NT2/D1 (cell line): ENCODE results near the gene STK11.

ENCODE experiments used
- SUZ12 ChIP-seq: IDR thresholded peaks from 2 replicates; pipeline ENCODE4 v1.6.1; 2011; ENCODE audit not compliant: insufficient read length, insufficient read depth; ENCODE audit errors: extremely low read depth
- YY1 ChIP-seq: IDR thresholded peaks from 2 replicates; pipeline ENCODE4 v1.6.1; 2011; ENCODE audit not compliant: insufficient read length, insufficient read depth
- ZNF274 ChIP-seq: IDR thresholded peaks from 2 replicates; pipeline ENCODE4 v1.6.1; 2011; ENCODE audit warnings: mild to moderate bottlenecking, low read depth, low read length

DNA sequence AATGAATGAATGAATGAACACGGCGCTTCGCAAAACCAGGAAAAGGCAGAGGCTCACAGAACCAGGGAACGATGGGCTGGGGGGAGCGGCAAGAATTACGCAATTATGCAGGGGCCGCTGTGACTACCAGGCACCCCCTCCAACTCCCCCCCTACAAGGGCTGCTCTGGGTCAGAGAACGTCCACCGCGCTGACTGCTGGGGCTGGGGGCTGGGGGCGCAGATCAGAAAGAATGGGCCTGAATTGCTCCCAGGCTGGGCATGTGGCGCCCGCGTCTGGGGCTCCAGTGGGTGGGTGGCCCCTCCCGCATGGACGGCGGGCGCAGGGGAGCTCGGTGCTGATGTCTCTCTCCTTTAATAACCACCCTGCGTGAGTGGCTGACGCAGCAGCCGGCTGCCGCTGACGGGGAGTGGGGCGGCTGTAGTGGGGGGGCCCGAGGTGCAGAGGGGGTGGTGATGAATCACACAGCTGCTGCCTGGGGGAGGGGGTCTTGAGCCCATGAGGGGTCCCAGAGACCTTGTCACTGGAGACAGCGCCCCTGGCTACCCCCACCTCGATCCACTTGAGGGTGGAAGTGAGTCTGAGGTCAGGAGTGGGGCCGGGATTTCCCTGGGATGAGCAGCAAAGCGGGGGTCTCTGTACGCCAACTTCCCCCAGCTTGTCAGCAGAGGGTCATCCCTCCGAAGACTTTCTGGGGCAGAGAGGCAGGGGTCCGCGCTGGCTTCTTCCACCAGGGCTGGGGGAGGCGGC is 62.1 kb downstream of the STK11 start:
- TF ChIP-seq SUZ12: no peak
- no peak for TF ChIP-seq ZNF274
- TF ChIP-seq YY1: no peak
